ENCODE measurements around the gene IFFO2.

Gene IFFO2

DNA sequence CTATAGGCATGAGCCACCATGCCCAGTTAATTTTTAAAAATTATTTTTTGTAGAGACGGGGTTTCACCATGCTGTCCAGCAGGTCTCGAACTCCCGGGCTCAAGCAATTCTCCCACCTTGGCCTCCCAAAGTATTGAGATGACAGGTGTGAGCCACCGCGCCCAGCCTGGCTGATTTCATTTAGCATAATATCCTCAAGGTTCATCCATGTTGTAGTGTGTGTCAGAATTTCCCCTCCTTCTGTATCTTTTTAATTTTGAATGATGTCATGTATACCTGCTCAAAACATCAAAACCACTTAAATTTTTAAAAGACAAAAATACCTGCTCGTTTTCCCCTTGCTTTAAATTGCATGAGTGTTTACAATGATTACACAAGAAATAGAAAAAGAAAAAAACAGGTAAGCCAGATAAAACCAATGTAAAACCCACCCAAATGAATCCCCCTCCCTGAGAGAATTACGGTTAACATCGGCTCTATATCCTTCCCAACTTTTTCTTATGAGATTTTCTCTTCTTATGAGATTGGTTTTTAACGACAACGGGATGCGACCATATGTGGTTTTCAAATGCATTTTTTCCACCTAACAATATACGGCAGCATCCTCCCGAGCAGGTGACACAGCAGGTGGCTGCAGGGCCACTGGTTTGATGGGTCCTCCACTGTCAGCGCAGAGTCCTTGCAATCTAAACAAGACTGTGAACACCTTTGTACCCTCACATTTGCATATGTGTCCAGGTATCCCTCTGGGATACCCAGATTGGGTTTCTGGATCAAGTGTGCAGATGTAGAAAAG is 22.1 kb downstream of the IFFO2 start:
- no peak overlapping the region for H3K27ac ChIP-seq (ENCODE audit: low read depth, low read length, poor library complexity, severe bottlenecking)
- H3K9me3 ChIP-seq (ENCODE audit: low read length), result no peaks in the 10 kb centered on the region
- H3K36me3 ChIP-seq (ENCODE audit: insufficient read depth, low read length), result no peaks in the 10 kb centered on the region
- TF ChIP-seq CTCF (IDR thresholded peaks at IDR 0.05; ENCODE audit: low read length) (no peak), EZH2 (IDR thresholded peaks at IDR 0.05; ENCODE audit: borderline replicate concordance, low read length) (no peak)
- H3K4me1 ChIP-seq (ENCODE audit: insufficient read depth, low read length, severe bottlenecking), result no peaks in the 10 kb centered on the region
- no peak overlapping the region for H2AFZ ChIP-seq (ENCODE audit: low read length)
- no peaks in the 10 kb centered on the region for H4K20me1 ChIP-seq (ENCODE audit: insufficient read depth, low read length)
- no peak overlapping the region for H3K9ac ChIP-seq (ENCODE audit: low read length)
- no peaks in the 10 kb centered on the region for H3K27me3 ChIP-seq (ENCODE audit: insufficient read depth, low read length)
- H3F3A ChIP-seq (ENCODE audit: insufficient read depth, low read length), result no peaks in the 10 kb centered on the region
- no peaks in the 10 kb centered on the region for H3K79me2 ChIP-seq (ENCODE audit: insufficient read depth, low read length)
- no peak overlapping the region for H3K4me3 ChIP-seq (ENCODE audit: low read depth, low read length, poor library complexity, severe bottlenecking)
- no peak overlapping the region for H3K4me2 ChIP-seq (ENCODE audit: low read length)
- H3K9me2 ChIP-seq (ENCODE audit: low read depth, low read length), result no peaks in the 10 kb centered on the region

DNA sequence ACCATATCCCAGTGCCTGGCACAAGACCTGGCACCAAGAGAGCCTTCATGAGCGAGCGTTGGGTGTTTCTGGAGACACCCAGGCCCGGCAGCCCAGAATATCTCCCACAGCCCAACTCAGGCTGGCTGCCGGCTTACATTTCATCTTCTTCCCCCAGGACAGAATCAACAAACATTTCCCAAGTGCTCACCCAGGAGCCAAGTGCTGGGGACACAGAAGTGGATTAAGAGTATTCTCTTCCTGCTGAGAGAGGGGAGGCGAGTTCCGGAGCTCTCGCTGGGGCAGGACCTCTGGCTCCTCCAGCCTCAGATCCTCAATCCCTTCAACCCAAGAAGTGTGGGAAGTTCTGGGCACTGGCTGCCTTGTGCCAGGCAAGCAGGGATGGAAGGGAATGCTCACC is 23.6 kb downstream of the IFFO2 start:
- Histone ChIP-seq H3K4me2 (ENCODE audit: low read length) (no peak overlapping the region), H3K9ac (ENCODE audit: low read length) (no peak overlapping the region), H3F3A (ENCODE audit: insufficient read depth, low read length) (no peaks in the 10 kb centered on the region), H3K27me3 (ENCODE audit: insufficient read depth, low read length) (no peaks in the 10 kb centered on the region), H3K9me3 (ENCODE audit: low read length) (no peaks in the 10 kb centered on the region), H3K4me1 (ENCODE audit: insufficient read depth, low read length, severe bottlenecking) (no peaks in the 10 kb centered on the region), H3K36me3 (ENCODE audit: insufficient read depth, low read length) (no peaks in the 10 kb centered on the region), H2AFZ (ENCODE audit: low read length) (no peak overlapping the region), H3K9me2 (ENCODE audit: low read depth, low read length) (no peaks in the 10 kb centered on the region), H3K27ac (ENCODE audit: low read depth, low read length, poor library complexity, severe bottlenecking) (no peak overlapping the region), H3K79me2 (ENCODE audit: insufficient read depth, low read length) (no peaks in the 10 kb centered on the region), H4K20me1 (ENCODE audit: insufficient read depth, low read length) (no peaks in the 10 kb centered on the region), H3K4me3 (ENCODE audit: low read depth, low read length, poor library complexity, severe bottlenecking) (no peak overlapping the region)
- TF ChIP-seq EZH2 (IDR thresholded peaks at IDR 0.05; ENCODE audit: borderline replicate concordance, low read length) (no peak), CTCF (IDR thresholded peaks at IDR 0.05; ENCODE audit: low read length) (no peak)

- Histone ChIP-seq H3K9me2 (ENCODE audit: low read depth, low read length) (no peaks in the 10 kb centered on the region), H3K9me3 (ENCODE audit: low read length) (no peaks in the 10 kb centered on the region), H3F3A (ENCODE audit: insufficient read depth, low read length) (no peaks in the 10 kb centered on the region), H3K4me2 (ENCODE audit: low read length) (no peak overlapping the region), H4K20me1 (ENCODE audit: insufficient read depth, low read length) (no peaks in the 10 kb centered on the region), H2AFZ (ENCODE audit: low read length) (no peak overlapping the region), H3K36me3 (ENCODE audit: insufficient read depth, low read length) (no peaks in the 10 kb centered on the region), H3K4me3 (ENCODE audit: low read depth, low read length, poor library complexity, severe bottlenecking) (no peak overlapping the region), H3K27ac (ENCODE audit: low read depth, low read length, poor library complexity, severe bottlenecking) (no peak overlapping the region), H3K9ac (ENCODE audit: low read length) (no peak overlapping the region), H3K79me2 (ENCODE audit: insufficient read depth, low read length) (no peaks in the 10 kb centered on the region), H3K4me1 (ENCODE audit: insufficient read depth, low read length, severe bottlenecking) (peaks cover 3% of the 10 kb centered on the region), H3K27me3 (ENCODE audit: insufficient read depth, low read length) (no peaks in the 10 kb centered on the region)
- TF ChIP-seq CTCF (IDR thresholded peaks at IDR 0.05; ENCODE audit: low read length) (no peak), EZH2 (IDR thresholded peaks at IDR 0.05; ENCODE audit: borderline replicate concordance, low read length) (no peak)
Observed at GRCh38 chr1:18932387-18932786, 24.1 kb downstream of the IFFO2 start.

Data from OCI-LY1 (cell line).